SJSA1 (cell line): ENCODE results near the gene YBX1. TPM values are rescaled to one million over a fixed set of nuclear protein-coding genes. Genes with fewer than 3 reads are reported as not detected.
A peak's percentile ranks its signal among the peaks of the same experiment; 100 is the strongest.

Source experiments
- DNase-seq, 2 experiments: peaks; one replicate each; pipeline ENCODE4 v3.0.0-alpha.2; 2015 to 2020; ENCODE audit warnings: low spot score in 2 of 2, low read depth in 1 of 2
- H3K27ac ChIP-seq: fragments of 250-450 bp; sonication (Bioruptor Pico); 2 replicates; pipeline ENCODE4 v1.5.1; 2020; ENCODE audit warnings: mild to moderate bottlenecking, moderate library complexity
- H3K27me3 ChIP-seq: fragments of 250-450 bp; sonication (Bioruptor Pico); replicated peaks from 2 replicates; pipeline ENCODE4 v1.5.1; 2020; ENCODE audit warnings: mild to moderate bottlenecking, moderate library complexity
- H3K36me3 ChIP-seq: fragments of 250-450 bp; sonication (Bioruptor Pico); 2 replicates; pipeline ENCODE4 v1.5.1; 2020; ENCODE audit warnings: mild to moderate bottlenecking
- H3K4me1 ChIP-seq: fragments of 250-450 bp; sonication (Bioruptor Pico); replicated peaks from 2 replicates; pipeline ENCODE4 v1.6.1; 2021; ENCODE audit warnings: mild to moderate bottlenecking
- H3K4me3 ChIP-seq: fragments of 250-450 bp; sonication (Bioruptor Pico); 2 replicates; pipeline ENCODE4 v1.5.1; 2020; ENCODE audit warnings: mild to moderate bottlenecking
- H3K9me3 ChIP-seq: fragments of 250-450 bp; sonication (Bioruptor Pico); replicated peaks from 2 replicates; pipeline ENCODE4 v1.5.1; 2020; ENCODE audit warnings: mild to moderate bottlenecking
- total RNA-seq: library from RNA; depleted of rRNA; stranded (reverse); fragments of >200 nt; shearing (Covaris generic); gene quantifications from 2 replicates; pipeline ENCODE4 v1.2.3, GENCODE V29; 2014; rRNA removed

The YBX1 gene
- total RNA-seq, 1 experiment from 2014 or later, result 1,346 TPM

DNA sequence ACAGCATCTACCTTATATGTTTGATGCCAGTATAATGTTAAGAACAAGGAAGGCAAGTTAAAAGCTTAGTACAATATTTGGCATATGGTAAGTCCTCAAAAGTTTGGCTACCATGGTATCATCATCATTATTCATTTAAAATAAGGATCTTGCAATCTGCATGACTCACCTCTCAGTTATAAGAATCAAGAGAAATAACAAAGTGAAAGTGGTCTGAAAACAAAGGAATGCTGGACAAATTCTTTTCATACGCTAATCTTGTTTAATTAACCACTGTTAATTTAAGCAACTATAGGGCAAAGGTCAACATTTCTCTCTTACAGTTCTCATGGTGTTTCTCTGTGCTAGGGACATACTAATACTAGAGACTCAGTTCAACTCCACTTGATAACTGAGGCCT lies 70.9 kb downstream of the YBX1 start:
- no peaks in the 10 kb centered on the region for H3K9me3 ChIP-seq
- H3K27ac ChIP-seq, result peak overlapping the region; percentile 42; the same call in 1 of the 2 replicates
- H3K4me3 ChIP-seq, result no peak overlapping the region
- no peak for DNase-seq
- H3K36me3 ChIP-seq, result peaks cover 89% of the 10 kb centered on the region
- H3K4me1 ChIP-seq, result peaks cover 4% of the 10 kb centered on the region
- H3K27me3 ChIP-seq, result no peaks in the 10 kb centered on the region

Other genes with a start within 250 kb of the YBX1 start
- gene ZMYND12, start 226.4 kb upstream of the YBX1 start, total RNA-seq, result not detected in 2 replicates
- gene PPCS, start 225.9 kb upstream of the YBX1 start, total RNA-seq, result 36.9 and 53.6 TPM in 2 replicates
- gene CCDC30, start 219.1 kb upstream of the YBX1 start, total RNA-seq, result 0.13 TPM in 1 of 2 replicates, not detected in the other
- gene PPIH, start 24.0 kb upstream of the YBX1 start, total RNA-seq, result 68.4 and 110 TPM in 2 replicates
- gene CLDN19, start 57.8 kb downstream of the YBX1 start, total RNA-seq, result not detected in 2 replicates
- gene P3H1, start 84.6 kb downstream of the YBX1 start, total RNA-seq, result 182 and 295 TPM in 2 replicates
- 0.69 and 4.2 TPM in 2 replicates for gene C1orf50, start 84.8 kb downstream of the YBX1 start, total RNA-seq
- not detected in 2 replicates for gene TMEM269, start 102.6 kb downstream of the YBX1 start, total RNA-seq
- 8.2 and 9.4 TPM in 2 replicates for gene ERMAP, start 134.7 kb downstream of the YBX1 start, total RNA-seq
- gene SVBP, start 135.0 kb downstream of the YBX1 start, total RNA-seq, result 46.6 and 48.0 TPM in 2 replicates
- 7.3 and 7.9 TPM in 2 replicates for gene ZNF691, start 164.2 kb downstream of the YBX1 start, total RNA-seq